ENCODE measurements around the gene SYT15. TPM values are rescaled to one million over a fixed set of nuclear protein-coding genes. Genes with fewer than 3 reads are reported as not detected.

The SYT15 gene
- total and polyA plus RNA-seq, 2 donors (not counting 3 experiments of a cell fraction or from before 2014, with no cell fraction given): 0.50 to 0.75 TPM

DNA sequence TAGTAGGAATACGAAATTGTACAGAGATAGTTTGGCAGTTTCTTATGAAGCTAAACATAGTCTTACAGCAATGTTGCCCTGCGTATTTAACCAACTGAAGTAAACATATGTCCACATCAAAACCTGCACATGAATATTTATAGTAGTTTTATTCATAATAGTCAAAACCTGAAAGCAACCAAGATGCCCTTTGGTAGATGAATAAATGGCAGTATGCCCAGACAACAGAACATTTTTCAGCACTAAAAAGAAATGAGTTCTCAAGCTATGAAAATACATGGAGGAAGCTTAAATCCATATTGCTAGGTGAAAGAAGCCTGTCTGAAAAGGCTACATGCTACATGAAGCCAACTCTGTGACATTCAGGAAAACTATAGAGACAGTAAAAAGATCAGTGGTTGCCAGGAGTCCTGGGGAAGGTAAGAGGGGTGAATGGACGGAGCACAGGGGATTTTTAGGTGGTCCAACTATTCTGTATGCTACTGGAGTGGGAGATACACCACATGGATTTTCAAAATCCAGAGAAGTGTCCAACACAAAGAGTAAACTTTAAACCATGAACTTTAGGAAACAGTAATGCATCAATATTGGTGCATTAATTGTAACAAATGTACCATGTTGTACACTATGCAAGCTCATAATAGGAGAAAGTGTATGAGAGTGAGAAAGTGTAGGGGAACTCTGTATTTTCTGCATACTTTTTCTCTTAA lies 40.1 kb upstream of the SYT15 start:
- H3K79me2 ChIP-seq (ENCODE audit: control insufficient read depth, insufficient read depth, low read length): no peaks in the 10 kb centered on the region
- H2AFZ ChIP-seq (ENCODE audit: low read depth, low read length): no peak overlapping the region
- CTCF ChIA-PET: interaction anchor here (1.4 to 2.0 kb wide), 3 partner anchors 9 to 27 kb away, joined by 4 to 7 read pairs (median 6); no protein-coding TSS in a partner anchor
- dilution Hi-C loops (cut with MboI; ENCODE audit: extremely low pct_ligation_motif_present, low sequenced_read_pairs) (no loop called here), intact Hi-C loops (cut with micrococcal nuclease) (no loop called here)
- no TSS peak for BruUV-seq (replicated peaks)
- H3K9me1 ChIP-seq (replicated peaks; ENCODE audit: control insufficient read depth, extremely low read depth, insufficient read depth, low read length): no peaks in the 10 kb centered on the region
- H3K27ac ChIP-seq (ENCODE audit: insufficient read depth, low read depth, low read length): no peak overlapping the region
- H3K9ac ChIP-seq (replicated peaks; ENCODE audit: extremely low read depth, insufficient read depth, low read length): no peak overlapping the region
- H4K20me1 ChIP-seq (replicated peaks; ENCODE audit: control insufficient read depth, extremely low read depth, insufficient read depth, low read length): no peaks in the 10 kb centered on the region
- DNase-seq (ENCODE audit: low read depth, low spot score) (no peak), FAIRE-seq (no peak)
- TF ChIP-seq EZH2 (IDR thresholded peaks at IDR 0.05; ENCODE audit: borderline replicate concordance, low read depth, low read length, severe bottlenecking) (no peak), FOS (IDR thresholded peaks at IDR 0.05; ENCODE audit: borderline replicate concordance, insufficient read depth, low read length) (no peak), POLR2AphosphoS5 (IDR thresholded peaks at IDR 0.05; ENCODE audit: insufficient read depth, low read depth, low read length) (no peak)
- no peak overlapping the region for H3K4me3 ChIP-seq (replicated peaks in 1 of 3; ENCODE audit: insufficient read depth in 1 of 3, low read depth in 1 of 3, low read length in 3 of 3)
- H3K4me1 ChIP-seq (ENCODE audit: control insufficient read depth, extremely low read depth, insufficient read depth, low read length): no peaks in the 10 kb centered on the region
- peaks cover 0 to 6% of the 10 kb centered on the region in 2 experiments for H3K27me3 ChIP-seq (ENCODE audit: control insufficient read depth in 2 of 2, insufficient read depth in 2 of 2, low read length in 2 of 2)
- POLR2A ChIA-PET: no interaction called here
- no peak overlapping the region for H3K4me2 ChIP-seq (ENCODE audit: insufficient read depth, low read length)
- no peaks in the 10 kb centered on the region for H3K36me3 ChIP-seq (ENCODE audit: control insufficient read depth in 2 of 2, extremely low read depth in 1 of 2, insufficient read depth in 2 of 2, low read length in 2 of 2)
- H3K9me3 ChIP-seq (replicated peaks; ENCODE audit: control insufficient read depth, insufficient read depth, low read length): no peaks in the 10 kb centered on the region

- H3K27ac ChIP-seq (ENCODE audit: insufficient read depth, low read depth, low read length): no peak overlapping the region
- H3K4me1 ChIP-seq (ENCODE audit: control insufficient read depth, extremely low read depth, insufficient read depth, low read length): no peaks in the 10 kb centered on the region
- intact Hi-C loops (cut with micrococcal nuclease) (no loop called here), dilution Hi-C loops (cut with MboI; ENCODE audit: extremely low pct_ligation_motif_present, low sequenced_read_pairs) (no loop called here)
- H3K4me2 ChIP-seq (ENCODE audit: insufficient read depth, low read length): peak overlapping the region; percentile 41
- H3K9ac ChIP-seq (replicated peaks; ENCODE audit: extremely low read depth, insufficient read depth, low read length): peak overlapping the region; percentile 10
- H3K9me1 ChIP-seq (replicated peaks; ENCODE audit: control insufficient read depth, extremely low read depth, insufficient read depth, low read length): no peaks in the 10 kb centered on the region
- TF ChIP-seq CTCF (IDR thresholded peaks at IDR 0.05; ENCODE audit: extremely low read depth in 1 of 2, insufficient read depth in 1 of 2, low read depth in 1 of 2, low read length in 2 of 2) (no peak), FOS (IDR thresholded peaks at IDR 0.05; ENCODE audit: borderline replicate concordance, insufficient read depth, low read length) (no peak), POLR2A (IDR thresholded peaks at IDR 0.05; ENCODE audit: low read depth, low read length) (no peak), POLR2AphosphoS5 (IDR thresholded peaks at IDR 0.05; ENCODE audit: insufficient read depth, low read depth, low read length) (no peak), MYC (IDR thresholded peaks at IDR 0.05; ENCODE audit: low read depth, low read length) (no peak), GATA2 (IDR thresholded peaks at IDR 0.05; ENCODE audit: insufficient read depth, insufficient read length, low read depth, low read length) (no peak), EZH2 (IDR thresholded peaks at IDR 0.05; ENCODE audit: borderline replicate concordance, low read depth, low read length, severe bottlenecking) (no peak), JUN (IDR thresholded peaks at IDR 0.05; ENCODE audit: borderline replicate concordance, insufficient read depth, insufficient read length, low read depth) (no peak)
- TF ChIP-seq, protein P1, sequence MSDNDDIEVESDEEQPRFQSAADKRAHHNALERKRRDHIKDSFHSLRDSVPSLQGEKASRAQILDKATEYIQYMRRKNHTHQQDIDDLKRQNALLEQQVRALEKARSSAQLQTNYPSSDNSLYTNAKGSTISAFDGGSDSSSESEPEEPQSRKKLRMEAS (IDR thresholded peaks at IDR 0.05; ENCODE audit: insufficient read depth, insufficient read length): no peak
- DNase-seq (ENCODE audit: low read depth, low spot score): peak; percentile 46
- CTCF ChIA-PET: interaction anchor here (0.9 to 2.0 kb wide), 6 partner anchors 9 to 26 kb away, joined by 3 to 7 read pairs (median 4); no protein-coding TSS in a partner anchor
- H3K9me3 ChIP-seq (replicated peaks; ENCODE audit: control insufficient read depth, insufficient read depth, low read length): no peaks in the 10 kb centered on the region
- no peak overlapping the region for H3K4me3 ChIP-seq (replicated peaks in 1 of 3; ENCODE audit: insufficient read depth in 1 of 3, low read depth in 1 of 3, low read length in 3 of 3)
- POLR2A ChIA-PET: no interaction called here
- H2AFZ ChIP-seq (ENCODE audit: low read depth, low read length): peak overlapping the region; percentile 45
- H4K20me1 ChIP-seq (replicated peaks; ENCODE audit: control insufficient read depth, extremely low read depth, insufficient read depth, low read length): no peaks in the 10 kb centered on the region
- FAIRE-seq: peak; percentile 62
- no peaks in the 10 kb centered on the region for H3K36me3 ChIP-seq (ENCODE audit: control insufficient read depth in 2 of 2, extremely low read depth in 1 of 2, insufficient read depth in 2 of 2, low read length in 2 of 2)
- peaks cover 0 to 6% of the 10 kb centered on the region in 2 experiments for H3K27me3 ChIP-seq (ENCODE audit: control insufficient read depth in 2 of 2, insufficient read depth in 2 of 2, low read length in 2 of 2)
- no peaks in the 10 kb centered on the region for H3K79me2 ChIP-seq (ENCODE audit: control insufficient read depth, insufficient read depth, low read length)
- no TSS peak for BruUV-seq (replicated peaks)
These were observed 39.1 kb upstream of the SYT15 start for GRCh38 chr10:46539596-46540411.
